HL-60 (cell line): ENCODE measurements around the gene CTNNA3.
"Not testable (repeated sequence)": the region's sequence is repeated elsewhere in the genome, so short reads cannot be mapped to it uniquely, and the experiment has no call there.

Experiments used
- DNase-seq, 2 experiments: peaks; one replicate each; pipeline ENCODE4 v3.0.0-alpha.2; 2010 to 2020; ENCODE audit warnings: low read depth in 1 of 2, low spot score in 1 of 2
- H3K27ac ChIP-seq: fragments of 250-450 bp; sonication (Bioruptor Pico); replicated peaks from 2 replicates; pipeline ENCODE4 v1.5.1; 2020; ENCODE audit warnings: mild to moderate bottlenecking, moderate library complexity
- H3K27me3 ChIP-seq: fragments of 250-450 bp; sonication (Bioruptor Pico); 2 replicates; pipeline ENCODE4 v1.5.1; 2021; ENCODE audit warnings: mild to moderate bottlenecking, moderate library complexity; ENCODE audit not compliant: insufficient read depth, poor library complexity, severe bottlenecking
- H3K4me3 ChIP-seq: replicated peaks from 2 replicates; pipeline ENCODE4 v1.5.1; 2011; ENCODE audit warnings: mild to moderate bottlenecking, control low read depth, low read length; ENCODE audit not compliant: insufficient read depth
- CTCF ChIP-seq: IDR thresholded peaks from one replicate; pipeline ENCODE4 v1.5.1; 2011; ENCODE audit warnings: low read length, control low read depth, inconsistent platforms; ENCODE audit not compliant: insufficient read depth
- GABPA ChIP-seq: IDR thresholded peaks from 2 replicates; pipeline ENCODE4 v1.6.1; 2012; ENCODE audit warnings: low read depth
- POLR2AphosphoS5 ChIP-seq: IDR thresholded peaks from 2 replicates; pipeline ENCODE4 v1.6.1; 2012; ENCODE audit warnings: low read depth
- REST ChIP-seq: IDR thresholded peaks from 2 replicates; pipeline ENCODE4 v1.6.1; 2012; ENCODE audit warnings: low read depth; ENCODE audit not compliant: insufficient replicate concordance
- SPI1 ChIP-seq: IDR thresholded peaks from 2 replicates; pipeline ENCODE4 v1.6.1; 2012; ENCODE audit warnings: low read depth, mild to moderate bottlenecking, borderline replicate concordance

Gene CTNNA3

GRCh38 chr10:67433276-67433675 is 262.7 kb downstream of the CTNNA3 start:
- TF ChIP-seq REST (no peak), GABPA (peak; percentile 34; the same call in 1 of the 2 replicates), SPI1 (peak; percentile 52; the same call in 1 of the 2 replicates)
- H3K4me3 ChIP-seq, result no peak overlapping the region
- no peaks in the 10 kb centered on the region for H3K27me3 ChIP-seq
- peak; percentile 49 to 67 for DNase-seq
- peak overlapping the region; percentile 79 for H3K27ac ChIP-seq

GRCh38 chr10:67402620-67403019 is 293.4 kb downstream of the CTNNA3 start:
- H3K27me3 ChIP-seq, result no peaks in the 10 kb centered on the region
- no peak overlapping the region for H3K4me3 ChIP-seq
- DNase-seq, result no peak
- H3K27ac ChIP-seq, result no peak overlapping the region
- no peak for TF ChIP-seq CTCF

- Histone ChIP-seq H3K27ac (no peak overlapping the region), H3K4me3 (no peak overlapping the region), H3K27me3 (no peaks in the 10 kb centered on the region)
- DNase-seq, result no peak
- TF ChIP-seq SPI1 (no peak), REST (no peak), POLR2AphosphoS5 (no peak), GABPA (no peak)
These were observed 294.3 kb downstream of the CTNNA3 start for GRCh38 chr10:67401711-67402110.

- H3K27ac ChIP-seq, H3K27me3 ChIP-seq: not testable (repeated sequence)
- DNase-seq, result peak in 1 of 2 experiments; percentile 15
- peak overlapping the region; percentile 0; the same call in 1 of the 2 replicates for H3K4me3 ChIP-seq
These were observed 309.0 kb downstream of the CTNNA3 start for GRCh38 chr10:67386841-67387533.

GRCh38 chr10:67386260-67386659 is 309.7 kb downstream of the CTNNA3 start:
- no peak overlapping the region for H3K4me3 ChIP-seq
- no peak overlapping the region for H3K27ac ChIP-seq
- no peak for TF ChIP-seq POLR2AphosphoS5
- TF ChIP-seq SPI1, result no peak
- no peak for TF ChIP-seq REST
- no peak for TF ChIP-seq GABPA
- no peak for TF ChIP-seq CTCF
- no peaks in the 10 kb centered on the region for H3K27me3 ChIP-seq
- DNase-seq, result no peak
